H1 (cell line): ENCODE results near the gene PNISR. TPM values are rescaled to one million over a fixed set of nuclear protein-coding genes. Genes with fewer than 3 reads are reported as not detected.

Source experiments
- CTCF ChIA-PET: fragments of 300-600 bp; sonication (Branson Sonifier 250); formaldehyde crosslinking; loops from one replicate; lab custom pipeline; 2021; ENCODE audit not compliant: partially characterized antibody; lab: Charles Lee
- POLR2A ChIA-PET: fragments of 300-600 bp; sonication (Branson Sonifier 250); formaldehyde crosslinking; loops from one replicate; lab custom pipeline; 2021; ENCODE audit warnings: inconsistent platforms; ENCODE audit not compliant: partially characterized antibody; lab: Charles Lee
- DNase-seq, 2 experiments: peaks; one replicate each; pipeline versions ENCODE4 v3.0.0 to v3.0.0-alpha.2; 2010 to 2022; ENCODE audit warnings: low spot score in 2 of 2, low read depth in 1 of 2, mixed read lengths in 1 of 2
- FAIRE-seq: peaks from 2 replicates; lab custom pipeline; 2011; peaks lifted over from hg19 to GRCh38; lab: Jason Lieb, UNC
- H2AFZ ChIP-seq: 2 replicates; pipeline ENCODE4 v1.8.1; 2012; ENCODE audit warnings: low read length, inconsistent platforms
- H2AK5ac ChIP-seq: 2 replicates; pipeline ENCODE4 v1.6.1; 2013; ENCODE audit warnings: low read depth, low read length
- H2BK120ac ChIP-seq: replicated peaks from 2 replicates; pipeline ENCODE3; 2013; ENCODE audit warnings: low read depth, low read length, inconsistent platforms
- H2BK12ac ChIP-seq: 2 replicates; pipeline ENCODE4 v1.6.1; 2013; ENCODE audit warnings: low read depth, low read length
- H2BK15ac ChIP-seq: 2 replicates; pipeline ENCODE4 v1.6.1; 2013; ENCODE audit warnings: low read length
- H2BK20ac ChIP-seq: 2 replicates; pipeline ENCODE4 v1.6.1; 2013; ENCODE audit warnings: low read length
- H2BK5ac ChIP-seq: 2 replicates; pipeline ENCODE4 v1.6.1; 2013; ENCODE audit warnings: low read depth, low read length
- H3K14ac ChIP-seq: 2 replicates; pipeline ENCODE4 v1.6.1; 2013; ENCODE audit warnings: inconsistent platforms; ENCODE audit not compliant: insufficient read length
- H3K18ac ChIP-seq: 2 replicates; pipeline ENCODE4 v1.6.1; 2013; ENCODE audit warnings: low read length; ENCODE audit errors: extremely low read depth
- H3K23ac ChIP-seq: 2 replicates; pipeline ENCODE4 v1.6.1; 2013; ENCODE audit warnings: inconsistent platforms; ENCODE audit not compliant: insufficient read length
- H3K23me2 ChIP-seq: 2 replicates; pipeline ENCODE4 v1.6.1; 2013; ENCODE audit warnings: low read depth, low read length
- H3K27ac ChIP-seq: 2 replicates; pipeline ENCODE4 v1.6.1; 2011; ENCODE audit warnings: low read depth, low read length, inconsistent platforms
- H3K27me3 ChIP-seq, 4 experiments: replicated peaks in 1 of 4; 1 replicate in 1 of 4; 2 replicates in 3 of 4; pipeline versions ENCODE4 v1.6.1 to v1.8.1; 2011 to 2013; ENCODE audit warnings: low read length in 3 of 4, mild to moderate bottlenecking in 3 of 4, inconsistent platforms in 2 of 4, mixed read lengths in 2 of 4, moderate library complexity in 1 of 4; ENCODE audit not compliant: control insufficient read depth in 3 of 4, insufficient read depth in 3 of 4; ENCODE audit errors: extremely low read depth in 1 of 4
- H3K36me3 ChIP-seq, 4 experiments: 2 replicates each; pipeline versions ENCODE4 v1.6.1 to v1.8.1; 2011 to 2013; ENCODE audit warnings: mild to moderate bottlenecking in 4 of 4, low read length in 3 of 4, moderate library complexity in 2 of 4, control low read depth in 1 of 4, inconsistent platforms in 1 of 4; ENCODE audit not compliant: insufficient read depth in 4 of 4, control insufficient read depth in 2 of 4
- H3K4ac ChIP-seq: replicated peaks from 2 replicates; pipeline ENCODE3; 2013; ENCODE audit warnings: low read length, low read depth, mixed read lengths, inconsistent platforms; ENCODE audit not compliant: insufficient read length
- H3K4me1 ChIP-seq, 4 experiments: replicated peaks in 1 of 4; 1 replicate in 1 of 4; 2 replicates in 3 of 4; pipeline versions ENCODE4 v1.6.1 to v1.8.1; 2011 to 2013; ENCODE audit warnings: low read length in 3 of 4, inconsistent platforms in 2 of 4, mixed read lengths in 1 of 4; ENCODE audit not compliant: insufficient read depth in 4 of 4, control insufficient read depth in 3 of 4
- H3K4me2 ChIP-seq, 2 experiments: 2 replicates each; pipeline versions ENCODE4 v1.6.1 to v1.8.1; 2011 to 2013; ENCODE audit warnings: low read depth in 2 of 2, low read length in 2 of 2, control low read depth in 1 of 2, inconsistent platforms in 1 of 2, mild to moderate bottlenecking in 1 of 2; ENCODE audit not compliant: insufficient read depth in 1 of 2
- H3K4me3 ChIP-seq, 4 experiments: fragments of 200-600, 300-600 bp in 1 of 4; sonication (generic), shearing (Covaris generic), sonication (Bioruptor Twin) in 1 of 4; 2 replicates each; pipeline versions ENCODE4 v1.5.1 to v1.8.1; 2011 to 2016; ENCODE audit warnings: low read length in 4 of 4, low read depth in 3 of 4, control low read depth in 2 of 4, inconsistent platforms in 2 of 4, mild to moderate bottlenecking in 2 of 4, mixed read lengths in 1 of 4, moderate library complexity in 1 of 4; ENCODE audit not compliant: insufficient read depth in 2 of 4; ENCODE audit errors: extremely low read depth in 1 of 4
- H3K56ac ChIP-seq: replicated peaks from 2 replicates; pipeline ENCODE3; 2013; ENCODE audit warnings: low read depth, mild to moderate bottlenecking, mixed read lengths, low read length, inconsistent platforms; ENCODE audit not compliant: insufficient read length
- H3K79me1 ChIP-seq: 2 replicates; pipeline ENCODE4 v1.6.1; 2013; ENCODE audit warnings: low read depth, low read length, control low read depth
- H3K79me2 ChIP-seq, 2 experiments: 2 replicates each; pipeline versions ENCODE4 v1.6.1 to v1.8.1; 2012 to 2013; ENCODE audit warnings: low read length in 2 of 2, mild to moderate bottlenecking in 2 of 2, inconsistent platforms in 1 of 2; ENCODE audit not compliant: insufficient read depth in 2 of 2, control insufficient read depth in 1 of 2
- H3K9ac ChIP-seq, 4 experiments: replicated peaks in 1 of 4; 1 replicate in 1 of 4; 2 replicates in 3 of 4; pipeline versions ENCODE4 v1.6.1 to v1.8.1; 2011 to 2013; ENCODE audit warnings: low read depth in 3 of 4, low read length in 3 of 4, control low read depth in 2 of 4, mild to moderate bottlenecking in 2 of 4, moderate library complexity in 2 of 4, inconsistent platforms in 1 of 4; ENCODE audit errors: extremely low read depth in 1 of 4
- H3K9me3 ChIP-seq, 2 experiments: 2 replicates each; pipeline versions ENCODE4 v1.6.1 to v1.8.1; 2012 to 2013; ENCODE audit warnings: mild to moderate bottlenecking in 2 of 2, moderate library complexity in 2 of 2, control low read depth in 1 of 2, inconsistent platforms in 1 of 2, low read depth in 1 of 2, low read length in 1 of 2, mixed read lengths in 1 of 2; ENCODE audit not compliant: insufficient read depth in 2 of 2
- H4K20me1 ChIP-seq, 2 experiments: replicated peaks in 1 of 2; 2 replicates each; pipeline versions ENCODE3 to v1.8.1; 2011 to 2013; ENCODE audit warnings: inconsistent platforms in 2 of 2, low read length in 2 of 2, mild to moderate bottlenecking in 1 of 2; ENCODE audit not compliant: insufficient read depth in 2 of 2, control insufficient read depth in 1 of 2
- H4K5ac ChIP-seq: 2 replicates; pipeline ENCODE4 v1.6.1; 2013; ENCODE audit warnings: low read length, low read depth, mixed read lengths, inconsistent platforms; ENCODE audit not compliant: insufficient read length
- H4K8ac ChIP-seq: 2 replicates; pipeline ENCODE4 v1.8.0; 2013; ENCODE audit warnings: mild to moderate bottlenecking, moderate library complexity, low read length, inconsistent platforms; ENCODE audit not compliant: insufficient read depth; ENCODE audit errors: extremely low read depth
- H4K91ac ChIP-seq: replicated peaks from 2 replicates; pipeline ENCODE3; 2013; ENCODE audit warnings: low read length, mixed read lengths, inconsistent platforms; ENCODE audit not compliant: insufficient read length
- CBX5 ChIP-seq: fragments of 300-800, 300-1000 bp; sonication (generic); IDR thresholded peaks from 2 replicates; pipeline ENCODE4 v1.7.1; 2016; ENCODE audit warnings: antibody characterized with exemption, low read length, low read depth
- MAFK ChIP-seq: IDR thresholded peaks from 2 replicates; pipeline ENCODE4 v1.6.1; 2012; ENCODE audit warnings: low read depth, mild to moderate bottlenecking, improper control_type of control experiment, low read length
- YY1 ChIP-seq: IDR thresholded peaks from 2 replicates; pipeline ENCODE4 v1.6.1; 2011; ENCODE audit warnings: low read depth, mild to moderate bottlenecking, low read length
- WGBS, 2 experiments: shearing (Covaris generic) in 1 of 2; methylation state at CpG; one replicate each; pipeline versions ENCODE4 v1.1.6 to v1.1.7; 2013 to 2015; ENCODE audit warnings: low lambda C conversion rate in 2 of 2, mixed read lengths in 2 of 2, inconsistent platforms in 1 of 2, low coverage in 1 of 2, missing lambda C conversion rate in 1 of 2; ENCODE audit not compliant: insufficient replicate concordance in 2 of 2, insufficient coverage in 1 of 2, insufficient read length in 1 of 2; ENCODE audit errors: extremely low coverage in 1 of 2, missing lambda C conversion rate in 1 of 2; 5-methylcytosine and 5-hydroxymethylcytosine counted together
- polyA plus RNA-seq, 7 experiments: library from polyadenylated mRNA; depleted of rRNA in 3 of 7; stranded (reverse) in 5 of 7; unstranded in 2 of 7; fragments of >200 nt in 5 of 7; fragments of 200-250 nt in 2 of 7; gene quantifications; 1 replicate in 5 of 7; 2 replicates in 1 of 7; 4 replicates in 1 of 7; pipeline versions ENCODE4 v1.2.1 to v1.2.3, GENCODE V29; 2011 to 2013; ENCODE audit warnings: missing spikeins in 2 of 7, mixed read lengths in 2 of 7
- total RNA-seq: library from RNA; stranded (reverse); fragmentation: NEBNext Ultra II Directional; extraction: Animal tissue kit (Norgen Biotek cat#: 25700); gene quantifications from 2 replicates; pipeline ENCODE4 v1.2.1, GENCODE V29; 2021
- TF ChIP-seq, protein P1 (sequence below): IDR thresholded peaks from 2 replicates; pipeline ENCODE4 v1.6.1; 2011; ENCODE audit warnings: low read length, improper control_type of control experiment

The PNISR gene
- total and polyA plus RNA-seq, 2 of the 8 experiments (the other 6 are each of a cell fraction or from before 2014, with no cell fraction given): 41.1 to 134 TPM

DNA sequence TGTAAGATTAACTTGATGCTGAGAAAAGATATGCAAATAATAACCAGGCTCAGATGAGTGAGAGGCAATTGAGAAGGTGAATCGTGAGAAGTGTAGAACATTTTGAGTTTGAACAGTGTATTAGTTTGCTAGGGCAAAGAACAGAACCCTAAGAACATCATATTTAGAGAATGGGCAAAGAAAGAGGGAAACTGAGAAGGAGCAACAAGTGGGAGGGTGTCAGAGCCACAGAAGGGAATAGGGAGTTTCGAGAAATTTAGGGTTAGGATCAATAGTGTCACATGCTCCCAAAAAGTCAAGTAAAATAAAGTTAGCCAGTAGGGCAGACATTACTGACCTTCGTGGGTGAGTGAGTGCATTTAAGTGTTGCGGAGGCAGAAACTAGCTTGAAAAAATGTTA is 70.1 kb downstream of the PNISR start:
- Histone ChIP-seq H3K79me1 (no peaks in the 10 kb centered on the region), H3K36me3 (no peaks in the 10 kb centered on the region), H3K4me2 (no peak overlapping the region), H3K27me3 (no peaks in the 10 kb centered on the region; a peak in 1 of 7 replicates), H3K4me3 (no peak overlapping the region), H2BK20ac (no peak overlapping the region), H2AK5ac (no peak overlapping the region), H3K56ac (no peak overlapping the region), H2BK5ac (no peak overlapping the region), H3K14ac (no peak overlapping the region), H4K5ac (no peak overlapping the region), H2BK120ac (no peak overlapping the region), H3K9ac (no peak overlapping the region), H2BK15ac (no peak overlapping the region), H4K20me1 (no peaks in the 10 kb centered on the region), H3K23ac (no peak overlapping the region), H3K9me3 (no peaks in the 10 kb centered on the region), H3K4me1 (no peaks in the 10 kb centered on the region; a peak in 1 of 7 replicates), H2AFZ (no peak overlapping the region), H3K4ac (no peak overlapping the region), H3K23me2 (no peaks in the 10 kb centered on the region; the same call in 1 of the 2 replicates), H2BK12ac (no peak overlapping the region), H4K91ac (no peak overlapping the region), H3K27ac (no peak overlapping the region), H3K79me2 (no peaks in the 10 kb centered on the region), H4K8ac (no peak overlapping the region), H3K18ac (no peak overlapping the region)
- ChIA-PET POLR2A (interaction anchor here (1.2 to 1.6 kb wide), 2 partner anchors 18 to 40 kb away, joined by 3 to 5 read pairs; no protein-coding TSS in a partner anchor), CTCF (interaction anchor here (1.7 to 4.1 kb wide), 3 partner anchors 15 to 33 kb away, joined by 3 to 16 read pairs (median 8); no protein-coding TSS in a partner anchor)
- FAIRE-seq: no peak
- DNase-seq: no peak
- TF ChIP-seq CBX5 (no peak), YY1 (no peak), MAFK (no peak)
- TF ChIP-seq, protein P1, sequence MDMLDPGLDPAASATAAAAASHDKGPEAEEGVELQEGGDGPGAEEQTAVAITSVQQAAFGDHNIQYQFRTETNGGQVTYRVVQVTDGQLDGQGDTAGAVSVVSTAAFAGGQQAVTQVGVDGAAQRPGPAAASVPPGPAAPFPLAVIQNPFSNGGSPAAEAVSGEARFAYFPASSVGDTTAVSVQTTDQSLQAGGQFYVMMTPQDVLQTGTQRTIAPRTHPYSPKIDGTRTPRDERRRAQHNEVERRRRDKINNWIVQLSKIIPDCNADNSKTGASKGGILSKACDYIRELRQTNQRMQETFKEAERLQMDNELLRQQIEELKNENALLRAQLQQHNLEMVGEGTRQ: no peak
- 89% methylated on average over 4 of the region's 4 CpGs; no CpG with 5 or more reads in 1 of the 2 experiments for WGBS, 2 experiments
